Cardiac muscle cell (in vitro differentiated cells and primary cell): ENCODE results near the gene CAPN2. TPM values are rescaled to one million over a fixed set of nuclear protein-coding genes. Genes with fewer than 3 reads are reported as not detected.

Experiments used
- DNase-seq, 2 donors: peaks; one replicate each; pipeline versions ENCODE4 v3.0.0 to v3.0.0-alpha.2; 2010 to 2017; ENCODE audit warnings: low read depth in 1 of 2, low spot score in 1 of 2
- H3K27ac ChIP-seq: fragments of 200-600 bp; sonication (generic); 2 replicates; pipeline ENCODE4 v1.5.1; 2016
- H3K27me3 ChIP-seq: fragments of 200-600 bp; sonication (generic); 2 replicates; pipeline ENCODE4 v1.6.0; 2016; ENCODE audit warnings: control low read depth
- H3K36me3 ChIP-seq: fragments of 200-600 bp; sonication (generic); 2 replicates; pipeline ENCODE4 v1.5.1; 2016; ENCODE audit warnings: control low read depth
- H3K4me1 ChIP-seq: fragments of 200-600 bp; sonication (generic); 2 replicates; pipeline ENCODE4 v1.8.1; 2017; ENCODE audit warnings: low read depth, mild to moderate bottlenecking, mixed run types
- H3K4me3 ChIP-seq: fragments of 200-600 bp; sonication (generic); 2 replicates; pipeline ENCODE4 v1.5.1; 2016; ENCODE audit warnings: mild to moderate bottlenecking
- H3K9me3 ChIP-seq: fragments of 200-600 bp; sonication (generic); 2 replicates; pipeline ENCODE4 v1.5.1; 2017; ENCODE audit warnings: low read depth, mild to moderate bottlenecking, control low read depth
- polyA plus RNA-seq: library from polyadenylated mRNA; unstranded; fragments of >200 nt; fragmentation: Nextera tagmentation; extraction: Ambion mirVana; gene quantifications from 2 replicates; pipeline ENCODE4 v1.2.1, GENCODE V29; 2016
- total RNA-seq: library from RNA; depleted of rRNA; stranded (reverse); fragments of >200 nt; gene quantifications from 2 replicates; pipeline ENCODE4 v1.2.3, GENCODE V29; 2016
- TF ChIP-seq, protein P1 (sequence below): IDR thresholded peaks from 2 replicates; pipeline ENCODE4 v1.5.1; 2012; ENCODE audit warnings: low read depth, mild to moderate bottlenecking, low read length

The CAPN2 gene
- total and polyA plus RNA-seq, 2 experiments from 2014 or later: 65.5 to 110 TPM

DNA sequence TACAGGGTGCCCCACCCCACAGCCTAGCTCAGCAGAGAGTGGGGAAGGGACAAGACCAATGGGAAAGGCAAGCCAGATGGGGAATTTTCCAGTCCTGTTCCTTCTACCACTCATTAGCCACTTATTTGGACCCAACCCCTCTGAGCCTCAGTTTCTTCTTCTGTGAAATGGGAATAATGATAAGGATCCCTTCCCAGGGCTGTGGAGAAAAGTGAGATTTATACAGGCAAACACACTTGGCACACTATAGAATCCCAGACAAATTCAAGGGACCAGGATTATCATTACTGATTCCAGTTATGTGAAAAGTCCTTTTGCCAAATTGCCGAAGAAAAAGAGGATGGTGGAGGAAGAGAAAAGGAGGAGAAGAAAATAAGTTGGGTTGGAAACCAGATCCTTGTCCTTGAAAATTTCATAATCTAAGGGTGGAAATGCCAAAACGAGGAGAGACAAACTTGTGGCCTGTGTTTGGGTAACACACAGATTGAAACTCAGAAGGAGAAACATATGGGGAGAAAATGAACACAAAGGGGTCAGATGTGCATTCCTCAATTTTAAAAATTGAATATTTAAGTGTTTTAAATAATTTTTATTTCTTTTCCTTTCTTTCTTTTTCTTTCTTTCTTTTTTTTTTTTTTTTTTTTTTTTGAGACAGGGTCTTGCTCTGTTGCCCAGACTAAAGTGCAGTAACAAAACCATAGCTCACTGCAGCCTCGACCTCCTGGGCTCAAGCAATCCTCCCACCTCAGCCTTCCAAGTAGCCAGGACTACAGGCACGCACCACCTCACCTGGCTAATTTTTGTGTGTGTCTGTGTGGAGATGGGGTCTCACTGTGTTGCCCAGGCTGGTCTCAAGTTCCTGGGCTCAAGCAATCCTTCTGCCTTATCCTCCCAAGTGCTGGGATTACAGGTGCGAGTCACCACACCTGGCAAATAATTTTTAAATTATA, 9.6 kb downstream of the CAPN2 start:
- TF ChIP-seq, protein P1, sequence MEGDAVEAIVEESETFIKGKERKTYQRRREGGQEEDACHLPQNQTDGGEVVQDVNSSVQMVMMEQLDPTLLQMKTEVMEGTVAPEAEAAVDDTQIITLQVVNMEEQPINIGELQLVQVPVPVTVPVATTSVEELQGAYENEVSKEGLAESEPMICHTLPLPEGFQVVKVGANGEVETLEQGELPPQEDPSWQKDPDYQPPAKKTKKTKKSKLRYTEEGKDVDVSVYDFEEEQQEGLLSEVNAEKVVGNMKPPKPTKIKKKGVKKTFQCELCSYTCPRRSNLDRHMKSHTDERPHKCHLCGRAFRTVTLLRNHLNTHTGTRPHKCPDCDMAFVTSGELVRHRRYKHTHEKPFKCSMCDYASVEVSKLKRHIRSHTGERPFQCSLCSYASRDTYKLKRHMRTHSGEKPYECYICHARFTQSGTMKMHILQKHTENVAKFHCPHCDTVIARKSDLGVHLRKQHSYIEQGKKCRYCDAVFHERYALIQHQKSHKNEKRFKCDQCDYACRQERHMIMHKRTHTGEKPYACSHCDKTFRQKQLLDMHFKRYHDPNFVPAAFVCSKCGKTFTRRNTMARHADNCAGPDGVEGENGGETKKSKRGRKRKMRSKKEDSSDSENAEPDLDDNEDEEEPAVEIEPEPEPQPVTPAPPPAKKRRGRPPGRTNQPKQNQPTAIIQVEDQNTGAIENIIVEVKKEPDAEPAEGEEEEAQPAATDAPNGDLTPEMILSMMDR: no peak
- peaks cover 6% of the 10 kb centered on the region for H3K4me1 ChIP-seq
- DNase-seq: no peak
- H3K9me3 ChIP-seq: no peaks in the 10 kb centered on the region
- H3K27me3 ChIP-seq: no peaks in the 10 kb centered on the region
- no peak overlapping the region for H3K27ac ChIP-seq
- H3K4me3 ChIP-seq: no peak overlapping the region
- H3K36me3 ChIP-seq: no peaks in the 10 kb centered on the region

DNA sequence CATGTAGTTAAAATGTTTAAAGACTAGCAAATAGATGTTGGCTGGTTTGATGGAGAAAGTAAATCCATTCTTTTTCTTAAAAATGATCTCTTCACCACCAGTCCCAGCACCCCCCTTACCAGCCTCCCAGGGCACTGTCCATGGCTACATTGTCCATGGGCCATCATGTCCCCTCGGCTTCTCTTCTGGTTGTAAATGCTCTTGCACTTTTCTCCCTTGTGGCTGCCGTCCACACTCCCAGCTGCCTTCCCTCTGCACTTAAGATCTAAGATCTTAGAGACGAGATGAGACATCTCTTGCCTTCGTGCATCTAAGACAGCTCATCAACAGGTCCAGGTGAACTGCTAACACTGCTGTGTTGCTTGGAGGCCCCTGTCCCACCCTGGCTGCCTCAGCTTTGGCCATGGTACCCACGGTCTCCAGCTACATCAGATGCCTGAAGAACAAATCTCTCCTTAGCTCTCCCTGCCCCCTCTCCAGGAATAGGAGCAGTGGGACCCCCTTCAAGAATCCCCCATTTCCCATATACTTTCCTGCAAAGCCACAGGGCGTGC, 11.1 kb downstream of the CAPN2 start:
- H3K4me1 ChIP-seq: peaks cover 6% of the 10 kb centered on the region
- TF ChIP-seq, protein P1: no peak
- DNase-seq: no peak
- no peak overlapping the region for H3K4me3 ChIP-seq
- no peak overlapping the region for H3K27ac ChIP-seq
- H3K36me3 ChIP-seq: no peaks in the 10 kb centered on the region
- H3K9me3 ChIP-seq: no peaks in the 10 kb centered on the region
- no peaks in the 10 kb centered on the region for H3K27me3 ChIP-seq

DNA sequence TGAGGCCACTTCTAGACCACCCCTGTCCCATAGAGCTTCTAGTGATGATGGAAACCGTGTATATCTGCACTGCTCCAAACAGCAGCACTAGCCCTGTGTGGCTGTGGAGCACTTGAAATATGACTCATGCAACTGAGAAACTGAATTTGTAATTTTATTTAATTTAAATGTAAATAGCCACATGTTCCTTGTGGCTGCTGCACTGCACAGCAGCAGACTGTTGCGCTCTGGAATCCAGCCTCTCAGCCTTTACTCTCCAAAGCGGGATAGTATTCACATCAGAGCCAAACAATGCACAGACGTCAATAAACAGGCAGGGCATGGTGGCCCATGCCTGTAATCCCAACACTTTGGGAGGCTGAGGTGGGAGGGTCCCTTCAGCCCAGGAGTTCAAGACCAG, 12.0 kb downstream of the CAPN2 start:
- H3K4me3 ChIP-seq: no peak overlapping the region
- DNase-seq: no peak
- H3K36me3 ChIP-seq: no peaks in the 10 kb centered on the region
- peaks cover 6% of the 10 kb centered on the region for H3K4me1 ChIP-seq
- no peaks in the 10 kb centered on the region for H3K27me3 ChIP-seq
- H3K27ac ChIP-seq: no peak overlapping the region
- TF ChIP-seq, protein P1: no peak
- H3K9me3 ChIP-seq: no peaks in the 10 kb centered on the region

DNA sequence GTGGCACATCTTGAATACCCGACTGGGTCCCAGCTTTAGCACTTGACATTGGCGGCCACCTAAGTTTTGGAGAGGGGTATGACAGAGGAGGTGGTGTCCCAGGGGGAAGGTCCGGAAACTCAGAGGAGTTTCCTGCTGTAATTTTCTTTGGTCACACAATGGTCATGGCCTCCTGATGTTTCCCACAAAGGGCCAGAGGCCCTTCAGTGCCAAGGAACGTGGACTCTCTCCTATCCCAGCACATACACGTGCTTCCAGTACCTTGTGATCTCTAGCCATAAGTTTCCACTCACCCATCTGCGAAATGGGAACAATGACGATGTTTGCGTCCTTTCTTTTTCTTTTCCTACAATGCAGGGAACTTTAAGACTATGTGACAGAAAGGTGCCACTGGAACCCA, 13.2 kb downstream of the CAPN2 start:
- Histone ChIP-seq H3K9me3 (no peaks in the 10 kb centered on the region), H3K4me3 (no peak overlapping the region), H3K36me3 (no peaks in the 10 kb centered on the region), H3K27ac (no peak overlapping the region), H3K27me3 (no peaks in the 10 kb centered on the region), H3K4me1 (peaks cover 6% of the 10 kb centered on the region)
- no peak for DNase-seq
- TF ChIP-seq, protein P1: no peak

DNA sequence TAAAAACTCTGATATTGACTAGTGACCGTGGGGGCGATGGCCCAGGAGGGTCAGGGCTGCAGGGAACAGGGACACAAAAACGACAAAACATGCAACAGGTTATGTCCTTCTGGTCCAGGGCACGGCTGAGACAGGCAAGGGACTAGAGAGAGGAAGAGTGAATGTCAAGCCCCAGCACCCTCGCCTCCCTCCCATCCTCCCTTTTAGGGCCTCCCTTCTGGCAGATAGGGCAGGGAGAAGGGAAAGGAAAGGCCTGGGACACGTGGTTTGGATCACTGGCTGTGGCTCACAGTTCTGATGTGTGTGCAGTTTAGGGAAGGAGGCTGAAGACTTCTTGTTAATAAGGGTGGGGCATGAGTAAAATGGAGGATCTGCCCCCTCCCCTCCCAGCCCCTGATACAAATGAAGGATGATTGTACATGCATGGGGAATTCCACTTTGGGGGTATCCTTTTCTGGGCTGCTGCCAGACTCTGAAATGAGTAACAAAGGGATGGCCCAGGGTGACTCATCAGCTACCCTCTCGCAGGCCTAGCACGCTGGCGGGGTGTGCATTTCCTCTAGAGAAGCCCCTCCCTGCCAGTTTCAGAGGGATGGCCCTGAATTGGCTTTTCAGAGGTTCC, 14.2 kb downstream of the CAPN2 start:
- TF ChIP-seq, protein P1: no peak
- H3K4me1 ChIP-seq: peaks cover 6% of the 10 kb centered on the region
- no peak overlapping the region for H3K27ac ChIP-seq
- H3K27me3 ChIP-seq: no peaks in the 10 kb centered on the region
- no peak overlapping the region for H3K4me3 ChIP-seq
- DNase-seq: peak in 1 of 2 donors; percentile 91
- no peaks in the 10 kb centered on the region for H3K9me3 ChIP-seq
- H3K36me3 ChIP-seq: no peaks in the 10 kb centered on the region
